ENCODE measurements around the gene PTPN18. TPM values are rescaled to one million over a fixed set of nuclear protein-coding genes. Genes with fewer than 3 reads are reported as not detected.
"Not testable (repeated sequence)": the region's sequence is repeated elsewhere in the genome, so short reads cannot be mapped to it uniquely, and the experiment has no call there.

Gene PTPN18
- total RNA-seq, 1 donor from 2014 or later: 37.5 TPM

GRCh38 chr2:130416693-130417092 is 60.8 kb downstream of the PTPN18 start:
- H3K9me3 Mint-ChIP-seq; DNase-seq (ENCODE audit: extremely low spot score, unreplicated experiment); H3K4me1 Mint-ChIP-seq (ENCODE audit: unreplicated experiment); H3K27me3 Mint-ChIP-seq; H3K27ac Mint-ChIP-seq; H3K4me3 Mint-ChIP-seq; H3K36me3 Mint-ChIP-seq: not testable (repeated sequence)
- TF ChIP-seq, protein P1, sequence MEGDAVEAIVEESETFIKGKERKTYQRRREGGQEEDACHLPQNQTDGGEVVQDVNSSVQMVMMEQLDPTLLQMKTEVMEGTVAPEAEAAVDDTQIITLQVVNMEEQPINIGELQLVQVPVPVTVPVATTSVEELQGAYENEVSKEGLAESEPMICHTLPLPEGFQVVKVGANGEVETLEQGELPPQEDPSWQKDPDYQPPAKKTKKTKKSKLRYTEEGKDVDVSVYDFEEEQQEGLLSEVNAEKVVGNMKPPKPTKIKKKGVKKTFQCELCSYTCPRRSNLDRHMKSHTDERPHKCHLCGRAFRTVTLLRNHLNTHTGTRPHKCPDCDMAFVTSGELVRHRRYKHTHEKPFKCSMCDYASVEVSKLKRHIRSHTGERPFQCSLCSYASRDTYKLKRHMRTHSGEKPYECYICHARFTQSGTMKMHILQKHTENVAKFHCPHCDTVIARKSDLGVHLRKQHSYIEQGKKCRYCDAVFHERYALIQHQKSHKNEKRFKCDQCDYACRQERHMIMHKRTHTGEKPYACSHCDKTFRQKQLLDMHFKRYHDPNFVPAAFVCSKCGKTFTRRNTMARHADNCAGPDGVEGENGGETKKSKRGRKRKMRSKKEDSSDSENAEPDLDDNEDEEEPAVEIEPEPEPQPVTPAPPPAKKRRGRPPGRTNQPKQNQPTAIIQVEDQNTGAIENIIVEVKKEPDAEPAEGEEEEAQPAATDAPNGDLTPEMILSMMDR (conservative IDR thresholded peaks at IDR 0.05): peak; percentile 40

- not testable (repeated sequence) for H3K9me3 Mint-ChIP-seq; H3K27me3 Mint-ChIP-seq; H3K4me1 Mint-ChIP-seq (ENCODE audit: unreplicated experiment); H3K36me3 Mint-ChIP-seq; H3K27ac Mint-ChIP-seq; H3K4me3 Mint-ChIP-seq; DNase-seq (ENCODE audit: extremely low spot score, unreplicated experiment)
Measured at GRCh38 chr2:130418845-130419244, 63.0 kb downstream of the PTPN18 start.

Other genes with a start within 250 kb of the PTPN18 start
- 14.2 and 25.0 TPM in 2 replicates for gene POTEF, start 226.8 kb upstream of the PTPN18 start, total RNA-seq (ENCODE audit: low replicate concordance)
- 10.3 and 15.4 TPM in 2 replicates for gene CCDC74B, start 210.9 kb upstream of the PTPN18 start, total RNA-seq (ENCODE audit: low replicate concordance)
- 77.0 and 79.6 TPM in 2 replicates for gene SMPD4, start 174.5 kb upstream of the PTPN18 start, total RNA-seq (ENCODE audit: low replicate concordance)
- 164 and 224 TPM in 2 replicates for gene MZT2B, start 173.8 kb upstream of the PTPN18 start, total RNA-seq (ENCODE audit: low replicate concordance)
- not detected in 2 replicates for gene TUBA3E, start 157.6 kb upstream of the PTPN18 start, total RNA-seq (ENCODE audit: low replicate concordance)
- gene IMP4, start 13.2 kb upstream of the PTPN18 start, total RNA-seq (ENCODE audit: low replicate concordance): 53.6 and 67.0 TPM in 2 replicates
- gene POTEI, start 153.3 kb downstream of the PTPN18 start, total RNA-seq (ENCODE audit: low replicate concordance): 2.1 and 3.9 TPM in 2 replicates
- gene CFC1B, start 165.2 kb downstream of the PTPN18 start, total RNA-seq (ENCODE audit: low replicate concordance): not detected in 2 replicates
- 25.5 and 27.1 TPM in 2 replicates for gene CFC1, start 243.5 kb downstream of the PTPN18 start, total RNA-seq (ENCODE audit: low replicate concordance)

Measured in type B pancreatic cell (in vitro differentiated cells).